Peyer's patch (tissue), 4 donors: ENCODE measurements around the gene RASAL2. TPM values are rescaled to one million over a fixed set of nuclear protein-coding genes. Genes with fewer than 3 reads are reported as not detected.

Experiments used
- DNase-seq, 3 donors: peaks; one replicate each; pipeline ENCODE4 v3.0.0-alpha.2; 2017 to 2019
- H3K27ac ChIP-seq, 4 donors: fragments of 200-600 bp; sonication (generic); one replicate each; pipeline ENCODE4 v1.5.1; 2016 to 2019
- H3K27me3 ChIP-seq, 2 donors: fragments of 200-600 bp; sonication (generic); one replicate each; pipeline ENCODE4 v1.5.1; 2019
- H3K36me3 ChIP-seq, 3 donors: fragments of 200-600 bp; sonication (generic); one replicate each; pipeline ENCODE4 v1.5.1; 2016 to 2019
- H3K4me1 ChIP-seq, 4 donors: fragments of 200-600 bp; sonication (generic); one replicate each; pipeline ENCODE4 v1.5.1; 2016 to 2019
- H3K4me3 ChIP-seq, 4 donors: fragments of 200-600 bp; sonication (generic); 1 replicate in 3 of 4; 2 replicates in 1 of 4; pipeline ENCODE4 v1.5.1; 2016 to 2019; ENCODE audit warnings: mild to moderate bottlenecking in 1 of 4
- H3K9me3 ChIP-seq, 4 donors: fragments of 200-600 bp; sonication (generic); one replicate each; pipeline ENCODE4 v1.5.1; 2016 to 2019; ENCODE audit warnings: mild to moderate bottlenecking in 1 of 4
- CTCF ChIP-seq, 6 experiments: fragments of 450-650 bp in 4 of 6; fragments of 200-600 bp in 2 of 6; sonication (generic) in 1 of 6; IDR thresholded peaks; one replicate each; pipeline ENCODE4 v1.5.1; 2017 to 2019; ENCODE audit warnings: antibody characterized with exemption in 6 of 6, mild to moderate bottlenecking in 3 of 6, moderate library complexity in 1 of 6
- POLR2A ChIP-seq, 2 donors: fragments of 450-650 bp; IDR thresholded peaks; one replicate each; pipeline ENCODE4 v1.5.1; 2017; ENCODE audit warnings: antibody characterized with exemption in 2 of 2, mild to moderate bottlenecking in 2 of 2, moderate library complexity in 2 of 2
- total RNA-seq, 4 donors: library from RNA; depleted of rRNA; stranded (reverse); fragments of >200 nt; gene quantifications; one replicate each; pipeline ENCODE4 v1.1.0, GENCODE V29; 2016

RASAL2 gene
- total RNA-seq, 4 donors from 2014 or later = 10.2 to 35.5 (median 20.0) TPM

GRCh38 chr1:178143730-178144690, 50.1 kb downstream of the RASAL2 start:
- no peaks in the 10 kb centered on the region for H3K27me3 ChIP-seq
- H3K4me1 ChIP-seq = no peaks in the 10 kb centered on the region
- no peaks in the 10 kb centered on the region for H3K36me3 ChIP-seq
- TF ChIP-seq POLR2A (IDR thresholded peaks at IDR 0.05) = no peak
- TF ChIP-seq CTCF (IDR thresholded peaks at IDR 0.05) = no peak
- H3K9me3 ChIP-seq = no peaks in the 10 kb centered on the region
- no peak for DNase-seq
- no peak overlapping the region for H3K27ac ChIP-seq
- H3K4me3 ChIP-seq = no peak overlapping the region

DNA sequence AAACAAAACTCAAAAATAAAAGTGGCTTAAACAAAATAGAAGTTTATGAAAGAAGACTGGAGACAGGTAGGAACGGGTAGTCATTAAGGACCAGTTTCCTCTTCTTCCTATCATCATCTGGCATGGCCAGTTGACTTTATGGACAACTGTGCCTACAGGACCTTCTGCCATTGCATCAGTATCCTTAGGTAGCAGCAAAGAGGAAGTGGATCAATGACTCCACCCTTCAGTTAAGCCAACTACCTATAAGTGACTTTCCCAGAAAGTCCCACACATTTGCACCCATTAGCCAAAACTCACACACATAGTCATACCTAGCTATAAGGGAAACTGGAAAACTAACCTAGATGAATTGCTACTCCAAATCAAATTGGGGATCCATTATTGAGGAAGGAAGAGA, 51.7 kb downstream of the RASAL2 start:
- H3K27ac ChIP-seq = no peak overlapping the region
- DNase-seq = no peak
- no peaks in the 10 kb centered on the region for H3K4me1 ChIP-seq
- H3K36me3 ChIP-seq = no peaks in the 10 kb centered on the region
- TF ChIP-seq CTCF (IDR thresholded peaks at IDR 0.05) (no peak), POLR2A (IDR thresholded peaks at IDR 0.05) (no peak)
- no peaks in the 10 kb centered on the region for H3K9me3 ChIP-seq
- no peaks in the 10 kb centered on the region for H3K27me3 ChIP-seq
- H3K4me3 ChIP-seq = no peak overlapping the region

DNA sequence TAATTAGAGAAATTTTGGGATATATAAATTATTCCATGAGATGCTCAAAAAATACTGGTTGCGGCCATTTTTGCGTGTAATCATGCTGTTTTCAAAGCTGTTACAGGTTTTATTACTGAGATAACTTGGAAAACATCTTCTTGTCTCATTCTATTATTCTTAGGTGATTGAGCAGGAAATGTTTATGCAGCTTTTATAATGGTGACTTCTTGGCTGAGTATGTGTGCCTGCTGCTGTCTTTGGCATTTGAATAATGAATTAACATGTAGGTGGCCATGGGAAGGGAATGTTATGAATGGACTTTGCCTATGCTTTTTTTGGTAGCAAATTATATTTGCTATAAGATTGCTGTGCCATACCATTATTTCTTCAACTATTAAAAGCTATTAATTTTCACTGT, 52.5 kb downstream of the RASAL2 start:
- no peak for DNase-seq
- Histone ChIP-seq H3K27me3 (no peaks in the 10 kb centered on the region), H3K36me3 (no peaks in the 10 kb centered on the region), H3K4me1 (no peaks in the 10 kb centered on the region), H3K9me3 (no peaks in the 10 kb centered on the region), H3K27ac (no peak overlapping the region), H3K4me3 (no peak overlapping the region)
- TF ChIP-seq CTCF (IDR thresholded peaks at IDR 0.05) = no peak

DNA sequence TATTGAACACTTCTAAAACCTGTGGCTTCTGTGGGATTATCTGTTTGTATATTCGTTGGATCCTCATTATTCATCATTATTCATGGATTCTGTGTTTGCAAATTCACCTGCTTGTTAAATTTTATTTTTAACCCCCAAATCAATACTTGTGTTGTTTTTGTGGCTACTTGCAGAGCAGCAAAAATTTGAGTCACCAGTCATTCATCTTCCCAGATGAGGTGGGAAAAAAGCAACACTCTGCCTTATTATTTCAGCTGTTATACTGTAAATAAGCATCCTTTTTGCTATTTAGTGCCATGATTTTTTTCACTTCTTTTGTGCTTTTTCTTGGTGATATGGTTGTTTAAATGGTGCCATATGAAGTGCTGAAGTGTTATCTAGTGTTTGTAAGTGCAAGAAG, 56.7 kb downstream of the RASAL2 start:
- no peak for DNase-seq
- Histone ChIP-seq H3K36me3 (no peaks in the 10 kb centered on the region), H3K4me1 (no peaks in the 10 kb centered on the region), H3K9me3 (no peaks in the 10 kb centered on the region), H3K27me3 (no peaks in the 10 kb centered on the region), H3K27ac (no peak overlapping the region), H3K4me3 (no peak overlapping the region)
- TF ChIP-seq CTCF (IDR thresholded peaks at IDR 0.05) = no peak
- no peak for TF ChIP-seq POLR2A (IDR thresholded peaks at IDR 0.05)

DNA sequence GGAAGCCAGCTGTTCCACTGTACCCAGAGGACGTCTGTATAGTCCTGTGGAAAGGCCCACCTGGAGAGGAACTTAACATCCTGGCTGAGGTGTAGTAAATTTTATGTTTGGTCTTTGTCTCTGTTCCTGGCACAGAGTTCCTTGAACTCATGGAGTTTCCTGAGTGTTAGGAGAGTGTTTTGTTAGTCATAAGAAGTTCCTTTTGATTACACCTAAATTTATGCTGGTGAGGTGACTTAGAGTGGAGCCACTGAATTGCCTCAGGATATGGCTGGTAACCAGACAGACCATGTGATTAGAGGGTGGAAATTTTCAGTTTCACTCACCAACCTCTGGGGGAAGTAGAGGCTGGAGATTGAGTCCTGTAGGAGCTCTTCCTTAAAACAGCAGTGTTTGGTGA, 57.9 kb downstream of the RASAL2 start:
- TF ChIP-seq POLR2A (IDR thresholded peaks at IDR 0.05) = no peak
- no peak for TF ChIP-seq CTCF (IDR thresholded peaks at IDR 0.05)
- H3K9me3 ChIP-seq = no peaks in the 10 kb centered on the region

More for the DNA sequence above, 57.9 kb downstream of the RASAL2 start:
- H3K36me3 ChIP-seq = no peaks in the 10 kb centered on the region
- no peak overlapping the region for H3K27ac ChIP-seq
- H3K27me3 ChIP-seq = no peaks in the 10 kb centered on the region
- DNase-seq = no peak
- H3K4me3 ChIP-seq = no peak overlapping the region
- H3K4me1 ChIP-seq = no peaks in the 10 kb centered on the region
